NCI-H1436 treated with DMSO at 0.1 percent for 48 hours (cell line): Measurements from ENCODE around the gene SLCO2A1.

ENCODE experiments used
- DNase-seq: peaks from one replicate; lab custom pipeline; 2025; lab: John Stamatoyannopoulos, UW

Gene SLCO2A1

DNA sequence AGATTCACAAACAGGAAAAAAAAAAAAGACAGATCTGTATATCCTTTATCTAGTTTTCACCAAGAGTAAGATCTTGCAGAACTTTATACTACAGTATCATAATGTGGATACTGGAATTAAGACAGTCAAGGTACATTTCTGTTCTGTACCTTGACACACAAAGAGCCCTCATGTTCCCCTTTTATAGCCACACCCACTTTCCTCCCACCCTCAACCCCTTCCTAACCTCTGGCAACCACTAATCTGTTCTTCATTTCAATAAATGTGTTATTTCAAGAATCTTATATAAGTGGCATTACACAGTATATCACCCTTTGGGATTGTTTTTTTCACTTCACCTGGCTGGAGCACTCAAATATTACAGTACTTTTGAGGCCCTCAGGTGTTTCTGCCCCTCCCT, 130.4 kb downstream of the SLCO2A1 start:
- DNase-seq: no peak

DNA sequence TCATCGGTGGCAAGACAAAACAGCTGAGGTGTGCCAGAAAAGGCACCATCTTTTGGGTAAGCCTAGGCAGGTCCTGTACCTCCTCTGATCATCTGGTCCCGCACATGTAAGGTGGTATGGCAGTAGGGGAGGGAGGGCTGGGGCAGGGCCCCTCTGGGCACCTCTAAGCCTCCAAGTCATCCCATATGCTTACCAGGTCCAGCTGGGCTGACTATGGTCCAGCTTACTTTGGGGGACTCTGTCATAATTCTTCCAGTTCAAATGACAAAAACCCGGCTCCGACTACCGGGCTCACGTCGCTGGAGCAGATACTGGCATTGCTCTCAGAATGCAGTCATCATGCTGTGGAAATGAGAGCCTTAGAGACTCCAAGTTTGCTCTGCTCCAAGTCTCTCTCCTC, 132.2 kb downstream of the SLCO2A1 start:
- DNase-seq: no peak

DNA sequence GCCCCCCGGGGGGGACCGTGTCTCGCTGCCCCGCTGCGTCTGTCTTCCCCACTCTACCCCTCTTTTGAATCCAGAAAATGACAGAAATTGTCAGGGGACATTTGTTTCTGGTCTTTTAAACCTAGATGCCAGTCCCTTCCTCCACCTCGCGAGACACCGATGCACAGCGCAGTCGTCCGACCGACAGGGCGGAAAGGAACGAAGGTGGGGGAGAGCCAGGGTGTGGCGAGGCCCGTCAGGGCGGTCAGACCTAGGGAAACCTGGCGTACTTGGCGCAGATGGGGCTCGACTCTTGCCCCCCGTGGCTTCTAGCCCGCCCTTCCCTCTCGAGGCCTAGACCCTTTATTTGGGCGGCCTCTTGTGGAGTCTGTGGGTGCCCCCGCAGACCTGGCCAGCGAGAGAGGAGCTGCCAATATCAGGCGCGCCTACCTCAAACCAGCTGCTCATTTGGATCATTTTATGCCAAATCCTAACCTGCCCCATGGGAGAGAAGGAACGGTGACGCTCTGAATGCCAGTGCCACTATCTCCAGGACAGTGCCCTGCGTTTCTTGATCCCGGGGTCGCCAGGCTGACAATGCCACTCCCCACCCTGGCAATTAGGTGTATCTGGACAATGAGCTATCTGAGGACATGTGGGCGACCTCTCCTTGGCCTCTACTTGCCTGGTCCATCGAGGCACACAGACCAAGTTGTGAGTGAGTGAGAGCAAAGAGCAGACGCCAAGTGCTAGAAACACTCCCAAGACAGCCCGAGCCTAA, 133.5 kb downstream of the SLCO2A1 start:
- DNase-seq: no peak

DNA sequence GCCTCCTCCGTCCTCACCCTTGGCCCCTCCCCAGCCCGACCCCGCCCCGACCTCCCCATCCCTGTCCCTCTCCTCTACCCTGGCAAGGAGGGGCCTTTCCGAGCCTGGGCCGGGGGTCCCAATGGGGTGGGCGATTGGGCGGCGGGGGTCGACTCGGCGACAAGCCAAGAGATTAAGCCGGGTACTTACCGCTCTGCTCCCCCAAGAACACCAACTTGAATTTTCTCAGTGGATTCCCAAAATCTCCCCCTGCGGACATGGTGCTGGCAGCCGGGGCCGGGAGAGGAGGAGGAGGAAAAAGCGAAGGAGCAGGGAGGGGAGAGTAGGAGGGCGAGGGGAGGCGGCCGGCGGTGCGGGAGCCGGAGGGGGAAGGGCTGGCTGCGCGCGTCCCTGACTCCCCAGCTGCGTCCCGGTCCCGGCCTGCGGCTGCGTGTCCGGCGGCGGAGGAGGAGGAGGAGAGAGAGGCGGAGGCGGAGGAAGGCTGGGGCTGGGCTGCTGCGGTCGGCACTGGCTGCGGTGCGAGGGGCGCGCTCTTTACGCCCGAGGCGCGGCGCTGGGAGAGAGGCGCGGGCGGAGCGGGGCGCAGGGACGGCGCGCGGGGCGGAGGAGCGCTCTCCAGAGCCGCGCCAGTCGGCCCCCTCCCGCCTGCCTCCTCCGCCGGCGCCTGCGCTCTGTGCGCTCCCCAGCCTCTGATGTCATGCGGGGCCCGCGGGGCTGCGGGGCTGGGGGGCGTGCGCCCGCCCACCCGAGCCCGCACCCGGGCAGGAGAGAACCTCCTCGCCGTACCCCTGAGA, 134.3 kb downstream of the SLCO2A1 start, which contains the start of gene RAB6B:
TSS of gene RAB6B (minus strand) at position 675 of the 794 bp plus-strand sequence. CDS start at position 259, 416 bp downstream.
- no peak for DNase-seq

DNA sequence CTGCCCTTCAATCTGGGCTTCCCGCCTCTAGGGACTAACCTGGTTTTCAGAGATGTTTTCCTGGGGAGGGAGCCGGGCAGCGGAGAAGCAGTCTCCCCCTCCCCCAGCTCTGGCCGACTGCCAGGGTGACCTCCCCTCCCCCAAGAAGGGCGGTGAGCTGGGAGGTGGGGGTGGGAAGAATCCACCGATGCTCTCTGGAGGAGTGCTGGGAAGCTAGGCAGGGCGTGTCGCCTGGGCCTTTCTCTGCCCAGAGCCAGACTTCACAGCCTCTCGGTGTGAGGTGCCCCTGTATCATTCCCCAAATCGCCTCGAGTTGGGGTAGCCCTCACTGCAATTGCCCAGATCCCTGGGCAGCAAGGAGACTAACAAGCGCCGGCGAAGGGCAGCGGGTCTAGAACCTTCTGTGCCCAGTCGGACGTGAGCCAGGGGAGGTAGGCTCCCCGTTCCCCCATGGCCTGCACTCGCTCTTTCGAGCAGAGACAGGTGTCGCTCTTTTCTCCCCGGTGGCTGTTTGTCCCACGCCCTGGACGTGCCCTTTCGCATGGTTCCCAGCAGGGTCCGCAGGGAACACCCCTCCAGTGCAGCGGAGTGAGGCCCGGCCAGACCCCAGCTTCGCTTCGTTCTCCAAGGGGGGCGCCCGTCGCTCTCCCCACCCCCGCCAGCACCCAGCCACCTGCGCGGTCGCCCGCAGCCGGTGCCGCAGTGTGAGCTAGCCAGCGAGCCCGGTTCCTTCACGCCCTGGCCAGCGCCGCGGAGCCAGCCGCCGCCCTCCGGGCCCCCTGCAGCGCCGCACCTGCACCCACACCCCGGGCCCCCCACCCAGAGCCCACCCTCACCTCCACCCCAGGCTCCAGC, 135.1 kb downstream of the SLCO2A1 start:
- no peak for DNase-seq

DNA sequence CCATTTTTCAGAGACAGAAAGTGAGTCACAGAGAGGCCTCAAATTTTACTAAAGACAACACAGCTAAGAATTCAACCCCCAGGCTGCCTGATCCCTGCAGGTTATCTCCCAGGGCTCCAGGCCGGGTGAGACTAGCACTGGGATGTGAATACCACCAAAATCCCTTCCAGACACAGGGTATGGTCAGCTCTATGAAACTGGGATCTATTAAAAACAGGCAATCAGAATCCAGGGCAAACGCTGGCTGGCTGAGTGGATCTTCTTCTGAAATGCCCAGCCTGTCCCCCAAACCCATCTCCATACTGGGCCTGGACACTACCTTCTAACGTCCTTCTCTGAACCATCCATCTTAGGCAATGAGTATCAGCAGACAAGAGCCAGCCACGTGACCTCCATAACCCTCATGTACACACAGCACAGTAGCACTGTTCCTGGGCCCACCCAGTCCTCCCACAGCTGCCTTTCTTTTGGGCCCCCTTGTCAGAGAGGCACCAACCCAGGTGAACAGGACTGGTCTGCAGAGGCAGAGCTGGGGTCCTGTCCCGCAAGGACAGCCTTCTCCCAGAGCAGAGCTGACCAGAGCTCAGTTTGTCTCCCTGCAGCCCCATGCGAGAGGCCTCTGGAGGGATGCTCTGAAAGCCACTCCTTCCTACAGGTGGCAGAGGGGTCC, 135.9 kb downstream of the SLCO2A1 start:
- no peak for DNase-seq

DNA sequence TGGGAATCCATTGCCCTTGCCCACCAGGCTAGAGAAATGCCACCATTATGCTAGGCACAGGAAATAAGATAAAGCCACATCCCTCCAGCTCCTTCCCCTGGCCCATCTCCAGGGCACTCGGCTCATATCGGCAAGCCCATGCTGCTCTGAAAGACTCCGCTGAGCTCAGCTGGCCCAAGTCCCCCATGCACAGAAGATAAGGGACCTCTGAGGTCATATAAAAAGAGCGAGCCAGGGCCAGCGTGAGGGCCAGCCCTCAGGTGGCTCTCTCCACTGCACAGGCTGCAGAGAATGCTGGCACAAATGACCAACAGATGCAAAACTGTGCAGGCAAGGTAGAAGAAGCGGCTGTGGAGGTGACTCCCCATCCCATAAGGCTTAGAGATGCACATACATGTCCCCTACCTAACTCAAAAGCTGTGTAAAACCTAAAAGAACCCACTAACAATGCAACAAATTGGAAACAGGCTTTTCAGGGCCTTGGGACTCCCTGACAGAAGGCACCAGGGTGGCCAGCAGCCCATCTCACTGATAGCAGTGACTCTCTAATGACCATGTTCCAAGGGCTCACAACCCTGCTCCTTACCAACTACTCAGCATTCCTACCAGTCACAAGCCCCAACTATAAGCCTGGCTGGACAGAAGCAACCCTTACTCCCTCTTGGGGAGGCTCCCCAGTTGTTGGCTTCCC, 137.0 kb downstream of the SLCO2A1 start:
- no peak for DNase-seq

DNA sequence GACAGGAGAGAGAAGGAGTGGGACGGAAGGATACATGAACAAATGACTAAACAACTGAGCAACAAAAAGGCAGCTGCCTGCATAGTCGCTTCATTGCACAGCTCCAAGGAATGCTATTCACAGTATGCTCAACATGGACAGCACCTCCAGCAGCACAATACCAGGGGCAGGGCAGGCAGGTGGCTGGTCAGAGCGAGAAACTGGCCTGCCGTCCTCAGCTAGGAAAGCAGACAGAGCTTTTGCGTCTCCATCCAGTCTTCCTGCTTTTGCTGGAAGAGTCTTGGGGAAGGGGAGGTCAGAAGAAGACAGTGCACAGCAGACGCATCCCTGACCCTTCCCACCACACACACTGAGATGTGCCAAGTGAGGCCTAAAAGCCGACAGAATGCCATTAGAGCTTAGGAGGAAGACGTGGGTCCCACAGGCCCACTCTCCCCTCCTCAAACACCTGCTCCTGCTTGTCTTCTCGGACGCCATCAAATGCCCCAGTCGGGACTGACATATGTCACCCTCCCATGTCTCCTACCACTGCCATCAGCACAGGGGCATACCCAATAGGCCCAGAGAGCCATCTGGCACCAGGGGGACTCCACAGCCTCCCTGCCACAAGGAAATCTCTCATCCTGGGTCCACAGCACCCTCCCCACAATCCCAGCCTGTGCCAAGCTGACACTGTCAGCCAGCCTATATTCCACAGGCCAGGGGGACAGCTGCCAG, 137.9 kb downstream of the SLCO2A1 start:
- DNase-seq: no peak

DNA sequence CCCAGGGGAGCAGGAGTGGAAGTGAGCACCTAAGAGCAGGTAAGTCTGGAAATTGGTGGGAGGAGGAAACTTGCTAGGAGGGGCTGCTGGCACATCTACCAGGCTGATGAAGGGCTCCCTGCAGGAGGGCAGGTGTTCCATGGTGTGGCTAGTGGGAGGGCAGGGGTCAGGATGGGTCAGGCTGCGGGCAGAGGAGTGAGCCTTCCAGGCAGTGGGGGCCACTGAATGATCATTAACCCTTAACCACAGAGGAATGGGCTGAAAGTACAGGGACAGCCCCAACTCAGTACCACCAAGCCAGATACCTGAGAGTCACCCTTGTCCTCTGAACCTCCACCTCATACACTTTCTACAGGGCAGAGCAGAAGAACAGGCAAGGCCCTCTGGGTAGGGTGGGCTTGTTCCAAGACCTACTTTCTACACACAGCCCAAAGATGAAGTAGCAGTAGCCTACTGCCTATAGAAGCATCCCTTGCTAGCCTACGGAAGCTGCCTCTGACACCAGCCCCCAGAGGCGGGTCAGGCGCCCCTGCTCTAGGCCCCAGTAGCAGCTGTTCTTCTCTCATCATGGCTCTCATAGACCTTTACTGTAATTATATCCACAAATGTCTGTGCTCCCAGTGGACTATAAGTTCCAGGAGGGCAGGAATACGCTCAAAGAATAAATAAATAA, 138.6 kb downstream of the SLCO2A1 start:
- DNase-seq: no peak

DNA sequence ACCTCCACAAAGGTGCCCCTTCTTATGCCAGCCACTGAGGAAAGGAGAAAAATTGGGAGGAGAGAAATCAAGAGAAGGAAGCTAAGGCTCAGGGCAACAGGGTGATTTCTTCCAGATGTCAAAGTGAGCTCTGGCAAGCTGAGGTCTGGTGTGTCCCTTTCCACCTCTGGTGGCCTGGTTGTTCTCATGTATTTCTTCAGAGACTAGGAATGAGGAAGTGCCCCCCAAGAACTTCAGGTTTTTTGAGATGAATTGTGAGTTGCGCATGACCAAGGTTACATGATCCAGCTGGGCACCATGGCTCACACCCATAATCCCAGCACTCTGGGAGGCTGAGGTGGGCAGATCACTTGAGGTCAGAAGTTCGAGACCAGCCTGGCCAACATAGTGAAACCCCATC, 139.7 kb downstream of the SLCO2A1 start:
- no peak for DNase-seq

DNA sequence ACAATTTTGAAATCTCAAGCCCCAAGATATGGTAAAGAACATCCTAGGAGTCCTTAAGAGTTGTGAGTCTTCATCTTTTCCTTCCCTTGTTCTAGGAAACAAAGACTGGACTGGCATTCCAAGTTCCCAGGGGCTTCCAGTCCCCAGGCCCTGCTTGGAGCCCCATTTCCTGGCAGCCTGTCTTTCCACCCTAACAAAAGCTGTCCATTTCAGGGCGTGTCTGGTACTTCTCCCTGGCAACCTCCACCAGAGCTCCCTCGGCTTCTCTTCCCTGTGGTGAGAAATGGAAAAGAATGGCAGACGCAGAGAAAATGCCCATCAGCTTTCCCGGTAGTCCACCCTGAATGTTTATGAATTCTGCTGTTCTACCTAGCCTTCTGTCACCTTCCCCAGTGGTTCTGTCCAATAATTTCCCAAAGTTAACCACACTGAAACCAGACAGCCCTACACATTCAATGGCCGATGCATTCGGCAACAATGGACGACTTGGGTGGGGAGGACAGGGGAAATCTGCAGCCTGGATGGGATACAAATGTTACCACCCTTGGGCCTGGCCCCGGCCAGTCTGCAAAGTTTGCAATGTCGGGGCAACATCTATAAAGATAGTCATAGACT, 140.9 kb downstream of the SLCO2A1 start:
- no peak for DNase-seq

DNA sequence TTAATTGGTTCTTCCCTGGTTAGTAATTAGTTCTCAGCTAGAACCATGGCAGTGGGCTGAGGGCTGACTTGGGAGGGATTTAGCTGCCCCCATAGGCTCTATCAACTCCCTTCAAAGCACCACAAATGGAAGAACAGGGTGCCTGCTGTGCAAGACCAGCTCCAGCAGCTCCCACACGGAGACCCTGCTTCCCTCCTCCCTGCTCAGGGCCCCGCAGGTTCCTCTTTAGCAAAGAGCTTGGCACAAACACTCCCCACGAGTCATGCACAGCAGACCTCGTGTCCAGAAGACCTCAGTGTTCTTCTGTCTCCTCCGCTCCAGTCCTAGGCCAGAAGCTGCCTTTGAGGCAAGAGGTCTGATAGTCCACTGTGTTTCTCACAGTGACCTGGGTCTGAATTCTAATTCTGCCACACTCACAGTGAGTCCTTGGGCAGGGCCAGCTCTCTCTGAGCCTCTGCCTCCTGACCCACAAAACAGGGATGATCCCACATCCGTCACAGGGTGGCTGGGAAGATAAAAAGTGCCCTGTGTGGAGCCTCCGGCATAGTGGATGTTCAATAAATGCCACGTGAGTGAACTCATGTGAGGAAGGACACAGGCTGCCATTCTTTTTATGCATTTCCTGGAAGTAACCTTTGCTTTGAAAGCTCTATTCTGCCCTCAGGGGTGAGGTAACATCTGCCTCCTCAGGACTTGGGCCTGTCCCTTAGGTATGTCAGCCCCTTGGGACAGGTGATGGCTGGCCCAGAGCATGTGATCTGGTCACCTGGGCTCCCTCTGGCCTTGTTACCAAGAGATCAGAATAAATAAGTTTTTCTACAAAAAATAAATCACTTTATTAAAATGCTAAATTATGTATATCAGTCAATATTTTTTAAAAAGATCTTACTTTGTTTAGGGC, 141.7 kb downstream of the SLCO2A1 start:
- no peak for DNase-seq

DNA sequence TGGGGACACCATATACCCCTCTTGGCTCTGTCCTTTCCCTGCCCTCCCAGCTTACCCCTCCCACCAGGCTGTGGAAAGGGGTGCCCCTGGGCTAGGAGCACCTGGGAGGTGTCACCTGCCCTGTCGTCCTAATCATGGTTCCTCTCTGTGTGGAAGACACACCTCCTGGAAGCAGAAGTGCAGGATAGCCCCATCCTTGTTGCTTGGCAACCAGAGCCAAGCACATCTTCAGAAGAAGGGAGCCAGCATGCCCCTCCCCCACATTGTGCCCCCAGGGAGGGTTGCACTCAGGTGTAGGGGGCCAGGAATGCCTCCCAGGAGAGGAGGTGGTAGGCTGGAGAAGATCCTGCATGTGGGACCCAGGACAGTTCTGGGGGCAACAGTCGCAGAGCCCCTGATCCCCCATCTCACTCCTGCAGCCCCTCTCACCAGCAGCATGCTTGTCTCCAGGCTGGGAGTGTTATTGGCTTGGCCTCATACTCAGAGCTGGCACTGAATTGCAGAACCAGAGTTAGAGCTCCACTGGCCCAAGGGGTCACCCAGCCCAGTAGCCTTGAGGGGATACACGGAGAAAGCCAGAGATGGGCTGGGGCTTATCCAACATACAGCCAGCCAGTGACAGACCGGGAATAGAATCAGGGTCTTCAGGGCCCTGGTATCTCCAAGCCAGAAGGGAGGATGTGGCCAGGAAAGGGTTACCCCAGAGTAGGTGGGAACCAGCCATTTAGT, 142.5 kb downstream of the SLCO2A1 start:
- DNase-seq: no peak

DNA sequence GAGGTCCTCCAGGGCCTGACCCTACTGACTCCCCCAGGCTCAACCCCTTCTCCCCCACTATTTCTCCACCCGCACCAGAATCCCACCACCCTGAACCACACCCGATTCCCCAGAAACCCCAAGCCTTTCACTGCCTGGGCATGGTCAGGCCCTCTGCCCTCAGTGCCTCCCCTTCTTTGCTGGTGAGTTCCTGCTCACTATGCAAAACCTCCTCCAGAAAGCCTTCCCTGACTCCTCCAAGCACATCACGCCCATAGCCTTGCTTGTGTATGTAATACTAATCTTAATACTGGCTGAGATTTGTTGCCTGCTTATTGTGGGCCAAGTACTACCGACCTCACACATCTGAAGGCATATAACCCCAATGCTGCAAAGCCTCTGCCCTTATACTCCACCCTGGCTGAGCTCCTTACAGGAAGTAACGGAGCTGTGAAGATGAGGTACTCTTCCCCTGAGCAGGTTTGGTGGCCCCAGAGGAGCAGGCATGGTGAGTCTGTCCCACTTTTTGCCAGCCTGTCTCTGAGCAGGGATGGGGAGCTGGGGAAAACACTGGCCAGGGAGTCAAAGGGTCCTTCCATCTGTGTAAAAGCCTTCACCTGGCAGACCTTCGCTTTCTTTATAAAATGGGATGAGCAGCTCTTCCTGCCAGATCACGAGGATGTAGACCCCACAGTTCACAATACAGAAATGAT, 143.5 kb downstream of the SLCO2A1 start:
- no peak for DNase-seq

DNA sequence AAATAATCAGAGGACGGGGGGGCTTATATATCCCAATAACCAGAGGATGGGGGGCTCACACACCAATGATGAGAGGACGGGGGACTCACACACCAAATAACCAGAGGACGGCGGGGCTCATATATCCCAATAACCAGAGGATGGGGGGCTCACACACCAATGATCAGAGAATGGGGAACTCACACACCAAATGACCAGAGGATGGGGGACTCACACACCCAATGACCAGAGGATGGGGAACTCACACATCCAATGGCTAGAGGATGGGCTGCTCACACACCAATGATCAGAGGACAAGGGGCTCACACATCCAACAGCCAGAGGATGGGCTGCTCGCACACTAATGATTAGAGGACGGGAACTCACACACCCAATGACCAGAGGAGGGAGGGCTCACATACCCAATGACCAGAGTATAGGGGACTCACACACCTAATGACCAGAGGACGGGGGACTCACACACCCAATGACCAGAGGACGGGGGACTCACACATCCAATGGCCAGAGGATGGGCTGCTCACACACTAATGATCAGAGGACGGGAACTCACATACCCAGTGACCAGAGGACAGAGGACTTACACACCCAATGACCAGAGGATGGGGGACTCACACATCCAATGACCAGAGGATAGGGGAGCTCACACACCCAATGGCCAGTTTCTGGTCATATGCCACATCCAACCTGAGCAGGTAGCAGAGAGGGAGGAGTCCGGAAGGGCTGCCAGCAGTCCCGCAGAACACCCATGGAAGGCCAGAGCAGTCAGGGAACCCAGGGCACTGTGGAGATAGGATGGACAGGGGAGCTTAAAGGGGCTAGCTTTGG, 144.6 kb downstream of the SLCO2A1 start:
- DNase-seq: no peak
